ENCODE measurements around the gene HSPA1L. TPM values are rescaled to one million over a fixed set of nuclear protein-coding genes. Genes with fewer than 3 reads are reported as not detected.
"Not testable (repeated sequence)": the region's sequence is repeated elsewhere in the genome, so short reads cannot be mapped to it uniquely, and the experiment has no call there.

Gene HSPA1L
- total and polyA plus RNA-seq, 3 experiments from 2014 or later = 3.0 to 3.8 (median 3.5) TPM

DNA sequence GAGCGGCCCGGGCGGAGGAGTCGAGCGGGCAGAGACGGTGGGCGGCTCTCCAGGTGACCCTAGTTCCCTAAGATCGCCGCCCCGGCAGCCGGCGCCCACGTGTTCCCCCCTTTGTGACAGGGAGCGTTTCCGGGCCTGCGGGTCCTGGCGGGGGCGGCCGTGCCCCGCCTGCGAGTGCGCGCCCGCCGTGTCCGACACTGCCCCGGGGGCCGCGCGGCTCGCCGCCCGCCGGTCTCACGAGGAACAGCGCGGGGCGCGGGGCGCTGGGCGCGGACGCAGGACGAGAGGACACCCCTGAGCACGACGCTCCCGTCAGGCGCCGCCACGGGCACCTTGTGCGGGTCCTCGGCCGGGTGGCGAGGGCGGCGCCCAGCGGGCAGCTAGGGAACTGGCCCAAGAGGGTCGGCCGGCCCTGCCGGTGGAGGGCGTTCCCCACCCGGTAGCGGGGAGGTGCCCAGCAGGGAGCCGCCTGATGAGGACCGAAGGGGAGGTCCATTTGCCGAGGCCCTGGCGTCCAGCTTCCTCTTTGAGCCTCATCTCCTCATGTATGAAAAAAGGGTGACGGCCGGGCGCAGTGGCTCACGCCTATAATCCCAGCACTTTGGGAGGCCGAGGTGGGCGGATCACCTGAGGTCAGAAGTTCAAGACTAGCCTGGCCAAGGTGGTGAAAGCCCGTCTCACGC lies 19.3 kb downstream of the HSPA1L start, which contains the start of gene VARS1:
VARS1 (minus strand) TSS at position 137 of the 683 bp plus-strand sequence. CDS start 535 bp downstream, outside the sequence.
- peaks cover 46% of the 10 kb centered on the region for H3K4me1 ChIP-seq (ENCODE audit: insufficient read depth, low read length)
- no peaks in the 10 kb centered on the region for H3K9me3 ChIP-seq (ENCODE audit: low read length)
- peak; percentile 77 to 90 (median 84) for DNase-seq
- H3K36me3 ChIP-seq (ENCODE audit: insufficient read depth, low read length) = peaks cover 2% of the 10 kb centered on the region
- H3K27ac ChIP-seq (ENCODE audit: low read depth, low read length) = peak within 1 kb of the TSS; percentile 87
- Mint-ChIP-seq H3K4me3 (peak within 1 kb of the TSS; percentile 89 to 99 (median 94)), H3K9me3 (no peaks in the 10 kb centered on the region), H3K27ac (peak within 1 kb of the TSS; percentile 85 to 99 (median 98)), H3K27me3 (no peaks in the 10 kb centered on the region), H3K36me3 (peaks cover under 1 to 24% (median 2%) of the 10 kb centered on the region in 3 donors), H3K4me1 (peaks cover 34 to 59% (median 40%) of the 10 kb centered on the region in 3 donors)
- H3K27me3 ChIP-seq (ENCODE audit: insufficient read depth, low read length, poor library complexity, severe bottlenecking) = no peaks in the 10 kb centered on the region
- POLR2A ChIA-PET = interaction anchor here (0.6 to 1.8 kb wide), 11 partner anchors 11 to 396 kb away, joined by 3 to 18 read pairs (median 4); partner anchors contain the start of genes ABHD16A, HSPA1A, HSPA1B and HSPA1L
- CTCF ChIA-PET = interaction anchor here (0.7 to 3.5 kb wide), 12 partner anchors 11 to 144 kb away, joined by 3 to 21 read pairs (median 6); partner anchors contain the start of genes DDAH2, LSM2 and MSH5
- H3K4me3 ChIP-seq (ENCODE audit: low read length) = peak within 1 kb of the TSS; percentile 82

DNA sequence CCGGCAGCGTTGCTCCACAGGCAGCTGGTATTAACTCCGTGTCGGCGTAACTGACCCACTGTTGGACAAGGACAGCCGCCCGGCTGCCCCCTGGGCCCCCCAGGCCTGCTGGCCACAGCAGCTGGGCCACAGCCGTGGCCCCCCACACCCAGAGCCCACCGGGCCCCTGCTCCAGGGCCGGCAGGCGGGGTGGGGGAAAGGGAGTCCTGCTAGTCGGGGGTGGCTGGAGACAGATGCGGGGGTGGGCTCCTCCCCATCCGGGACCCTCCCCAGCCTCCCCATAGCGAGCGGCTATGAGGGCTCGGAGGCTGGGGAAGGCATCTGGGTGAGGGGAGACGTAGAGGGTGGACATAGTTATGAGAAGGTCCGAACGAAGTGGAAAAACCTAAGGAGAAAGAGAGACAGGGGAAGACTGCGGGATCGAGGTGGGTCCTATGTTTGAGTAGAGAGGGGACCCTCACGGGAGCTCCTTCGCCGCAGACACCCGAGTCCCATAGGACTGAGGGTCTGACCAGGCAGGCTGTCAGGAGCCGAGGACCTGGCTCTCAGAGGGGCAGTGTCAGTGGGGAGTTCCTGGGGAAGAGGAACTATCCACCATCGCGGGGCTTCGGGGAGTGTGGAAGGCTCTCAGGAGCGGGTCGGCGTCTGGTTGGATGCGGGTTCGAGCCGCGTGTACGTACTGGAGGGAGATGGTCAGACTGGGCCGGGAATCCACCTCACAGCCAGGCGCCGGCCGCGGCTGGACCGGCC lies 20.0 kb downstream of the HSPA1L start:
- Mint-ChIP-seq H3K9me3 (no peaks in the 10 kb centered on the region), H3K27me3 (no peaks in the 10 kb centered on the region), H3K4me3 (peak overlapping the region; percentile 89 to 99 (median 94)), H3K36me3 (peaks cover 3 to 28% (median 5%) of the 10 kb centered on the region in 3 donors), H3K4me1 (peaks cover 36 to 62% (median 40%) of the 10 kb centered on the region in 3 donors), H3K27ac (peak overlapping the region; percentile 65 to 99 (median 98))
- Histone ChIP-seq H3K27me3 (ENCODE audit: insufficient read depth, low read length, poor library complexity, severe bottlenecking) (no peaks in the 10 kb centered on the region), H3K4me1 (ENCODE audit: insufficient read depth, low read length) (peaks cover 46% of the 10 kb centered on the region), H3K27ac (ENCODE audit: low read depth, low read length) (peak overlapping the region; percentile 87), H3K36me3 (ENCODE audit: insufficient read depth, low read length) (peaks cover 4% of the 10 kb centered on the region), H3K4me3 (ENCODE audit: low read length) (peak overlapping the region; percentile 82), H3K9me3 (ENCODE audit: low read length) (no peaks in the 10 kb centered on the region)
- ChIA-PET CTCF (interaction anchor here (0.9 to 3.5 kb wide), 8 partner anchors 10 to 66 kb away, joined by 3 to 21 read pairs (median 12); partner anchors contain the start of genes DDAH2, LSM2 and MSH5), POLR2A (interaction anchor here (0.6 to 1.8 kb wide), 7 partner anchors 12 to 395 kb away, joined by 3 to 18 read pairs (median 4); partner anchors contain the start of genes ABHD16A, HSPA1B and LSM2)
- no peak for DNase-seq

DNA sequence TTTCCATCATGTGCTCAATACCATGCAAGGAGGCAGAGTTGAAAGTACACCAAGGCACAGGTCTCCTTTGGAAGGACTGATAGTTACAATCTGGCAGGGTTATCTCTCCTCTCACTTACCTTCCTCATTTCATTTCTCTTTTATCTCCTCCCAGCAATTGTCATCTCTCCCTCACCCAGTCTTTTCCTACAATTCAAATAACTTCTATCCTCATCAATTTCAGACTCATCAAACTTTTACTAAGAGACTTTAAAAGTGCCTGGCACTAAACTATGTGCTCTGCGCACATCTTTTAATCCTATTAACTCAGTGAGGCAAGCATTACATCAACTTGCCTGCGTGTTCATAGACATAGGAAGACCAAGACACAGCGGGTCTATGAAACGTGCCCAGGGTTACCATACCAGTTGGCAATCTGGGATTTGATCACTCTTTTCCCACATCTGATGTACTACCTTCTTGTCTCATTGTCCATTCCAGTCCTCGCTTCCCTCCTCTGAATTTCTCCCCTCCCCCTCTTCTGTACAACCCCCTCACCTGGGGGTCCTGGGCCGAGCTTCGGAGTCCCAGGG lies 20.7 kb downstream of the HSPA1L start:
- peaks cover 46% of the 10 kb centered on the region for H3K4me1 ChIP-seq (ENCODE audit: insufficient read depth, low read length)
- Mint-ChIP-seq H3K4me3 (peak overlapping the region; percentile 62 to 97 (median 94)), H3K36me3 (peaks cover 3 to 31% (median 5%) of the 10 kb centered on the region in 3 donors), H3K27me3 (no peaks in the 10 kb centered on the region), H3K27ac (peak overlapping the region; percentile 65 to 96 (median 88)), H3K4me1 (peaks cover 38 to 62% (median 40%) of the 10 kb centered on the region in 3 donors), H3K9me3 (no peaks in the 10 kb centered on the region)
- DNase-seq = no peak
- H3K27ac ChIP-seq (ENCODE audit: low read depth, low read length) = peak overlapping the region; percentile 87
- H3K36me3 ChIP-seq (ENCODE audit: insufficient read depth, low read length) = peaks cover 4% of the 10 kb centered on the region
- no peaks in the 10 kb centered on the region for H3K9me3 ChIP-seq (ENCODE audit: low read length)
- ChIA-PET CTCF (interaction anchor here (0.9 to 3.5 kb wide), 5 partner anchors 9 to 55 kb away, joined by 3 to 21 read pairs (median 13); partner anchors contain the start of genes LSM2 and MSH5), POLR2A (interaction anchor here (0.7 to 1.8 kb wide), 2 partner anchors 12 to 64 kb away, joined by 4 to 18 read pairs; partner anchors contain the start of gene LSM2)
- no peaks in the 10 kb centered on the region for H3K27me3 ChIP-seq (ENCODE audit: insufficient read depth, low read length, poor library complexity, severe bottlenecking)
- H3K4me3 ChIP-seq (ENCODE audit: low read length) = peak overlapping the region; percentile 82

DNA sequence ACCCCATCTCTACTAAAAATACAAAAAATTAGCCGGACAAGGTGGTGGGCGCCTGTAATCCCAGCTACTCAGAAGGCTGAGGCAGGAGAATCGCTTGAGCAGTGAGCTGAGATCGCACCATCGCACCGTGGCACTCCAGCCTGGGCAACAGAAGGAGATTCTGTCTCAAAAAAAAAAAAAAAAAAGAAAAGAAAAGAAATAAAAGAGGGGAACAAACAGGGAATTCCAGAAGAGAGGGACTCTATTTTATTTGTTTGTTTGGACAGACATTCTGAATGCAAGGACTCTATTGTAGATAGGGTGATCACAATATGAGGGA lies 21.2 kb downstream of the HSPA1L start:
- Mint-ChIP-seq H3K4me3 (peak overlapping the region; percentile 72 to 97 (median 94)), H3K4me1 (peaks cover 38 to 60% (median 40%) of the 10 kb centered on the region in 3 donors), H3K36me3 (peaks cover 3 to 35% (median 5%) of the 10 kb centered on the region in 3 donors), H3K27ac (peak overlapping the region; percentile 65 to 96 (median 88))
- H3K9me3 Mint-ChIP-seq; H3K9me3 ChIP-seq (ENCODE audit: low read length); H3K27me3 ChIP-seq (ENCODE audit: insufficient read depth, low read length, poor library complexity, severe bottlenecking); DNase-seq; POLR2A ChIA-PET; H3K36me3 ChIP-seq (ENCODE audit: insufficient read depth, low read length); H3K27me3 Mint-ChIP-seq: not testable (repeated sequence)
- peak overlapping the region; percentile 82 for H3K4me3 ChIP-seq (ENCODE audit: low read length)
- peaks cover 46% of the 10 kb centered on the region for H3K4me1 ChIP-seq (ENCODE audit: insufficient read depth, low read length)
- CTCF ChIA-PET = interaction anchor here (1.5 kb wide), 1 partner anchor 24 kb away, joined by 4 read pairs; no protein-coding TSS in a partner anchor
- peak overlapping the region; percentile 87 for H3K27ac ChIP-seq (ENCODE audit: low read depth, low read length)

DNA sequence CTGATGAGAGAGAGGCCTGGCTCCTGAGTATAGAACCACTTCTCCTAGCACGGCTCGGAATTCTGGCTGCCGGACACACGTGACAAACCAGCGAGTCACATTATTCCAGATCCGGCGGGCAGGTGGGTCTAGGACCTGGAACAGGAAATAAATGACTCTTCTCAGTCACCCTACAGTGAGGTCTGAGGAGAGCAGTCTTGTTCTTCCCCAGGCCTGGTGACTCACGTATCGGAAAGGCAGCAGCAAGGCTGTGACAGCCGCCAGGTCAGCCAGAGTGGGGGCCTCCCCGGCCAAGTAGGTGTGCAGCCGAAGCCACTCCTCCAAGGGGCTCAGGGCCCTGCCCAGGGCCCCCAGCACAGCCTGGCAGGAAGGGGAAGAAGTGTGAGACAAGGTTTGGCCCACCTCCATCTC lies 22.3 kb downstream of the HSPA1L start:
- H3K36me3 Mint-ChIP-seq = peaks cover 3 to 37% (median 5%) of the 10 kb centered on the region in 3 donors
- Histone ChIP-seq H3K27ac (ENCODE audit: low read depth, low read length) (no peak overlapping the region), H3K4me3 (ENCODE audit: low read length) (no peak overlapping the region), H3K36me3 (ENCODE audit: insufficient read depth, low read length) (peaks cover 4% of the 10 kb centered on the region), H3K4me1 (ENCODE audit: insufficient read depth, low read length) (peaks cover 39% of the 10 kb centered on the region), H3K9me3 (ENCODE audit: low read length) (no peaks in the 10 kb centered on the region), H3K27me3 (ENCODE audit: insufficient read depth, low read length, poor library complexity, severe bottlenecking) (no peaks in the 10 kb centered on the region)
- peaks cover 36 to 51% (median 39%) of the 10 kb centered on the region in 3 donors for H3K4me1 Mint-ChIP-seq
- no peaks in the 10 kb centered on the region for H3K27me3 Mint-ChIP-seq
- CTCF ChIA-PET = no interaction called here
- peak overlapping the region in 4 of 8 donors; percentile 11 to 69 (median 46) for H3K27ac Mint-ChIP-seq
- H3K9me3 Mint-ChIP-seq = no peaks in the 10 kb centered on the region
- POLR2A ChIA-PET = no interaction called here
- no peak for DNase-seq
- H3K4me3 Mint-ChIP-seq = peak overlapping the region in 1 of 7 donors; percentile 31

DNA sequence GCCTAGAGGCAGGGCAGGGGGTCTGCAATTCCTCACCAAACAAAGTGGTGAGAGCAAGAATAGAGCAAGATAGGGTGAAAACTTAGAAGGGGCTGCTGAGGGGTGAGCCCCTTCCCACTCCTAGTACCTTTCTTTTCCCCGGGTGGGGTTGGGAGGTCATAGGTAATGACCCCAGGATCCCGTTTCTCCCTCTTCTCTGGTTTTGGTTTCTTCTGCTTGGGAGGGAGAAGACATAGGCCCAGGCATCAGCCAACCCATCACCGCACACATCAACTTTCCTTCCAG lies 23.1 kb downstream of the HSPA1L start:
- H3K4me1 ChIP-seq (ENCODE audit: insufficient read depth, low read length) = peaks cover 32% of the 10 kb centered on the region
- CTCF ChIA-PET = interaction anchor here (1.2 to 2.1 kb wide), 4 partner anchors 13 to 54 kb away, joined by 3 to 5 read pairs (median 4); partner anchors contain the start of genes LSM2 and VWA7
- H3K9me3 Mint-ChIP-seq = no peaks in the 10 kb centered on the region
- peaks cover 28 to 44% (median 31%) of the 10 kb centered on the region in 3 donors for H3K4me1 Mint-ChIP-seq
- H3K4me3 ChIP-seq (ENCODE audit: low read length) = no peak overlapping the region
- POLR2A ChIA-PET = interaction anchor here (0.6 kb wide), 1 partner anchor 68 kb away, joined by 4 read pairs; no protein-coding TSS in a partner anchor
- H3K27me3 Mint-ChIP-seq = no peaks in the 10 kb centered on the region
- H3K4me3 Mint-ChIP-seq = peak overlapping the region in 1 of 7 donors; percentile 60
- peak overlapping the region in 1 of 8 donors; percentile 63 for H3K27ac Mint-ChIP-seq
- H3K36me3 ChIP-seq (ENCODE audit: insufficient read depth, low read length) = peaks cover 4% of the 10 kb centered on the region
- H3K9me3 ChIP-seq (ENCODE audit: low read length) = no peaks in the 10 kb centered on the region
- no peak overlapping the region for H3K27ac ChIP-seq (ENCODE audit: low read depth, low read length)
- H3K27me3 ChIP-seq (ENCODE audit: insufficient read depth, low read length, poor library complexity, severe bottlenecking) = no peaks in the 10 kb centered on the region
- H3K36me3 Mint-ChIP-seq = peaks cover 3 to 37% (median 5%) of the 10 kb centered on the region in 3 donors
- no peak for DNase-seq

DNA sequence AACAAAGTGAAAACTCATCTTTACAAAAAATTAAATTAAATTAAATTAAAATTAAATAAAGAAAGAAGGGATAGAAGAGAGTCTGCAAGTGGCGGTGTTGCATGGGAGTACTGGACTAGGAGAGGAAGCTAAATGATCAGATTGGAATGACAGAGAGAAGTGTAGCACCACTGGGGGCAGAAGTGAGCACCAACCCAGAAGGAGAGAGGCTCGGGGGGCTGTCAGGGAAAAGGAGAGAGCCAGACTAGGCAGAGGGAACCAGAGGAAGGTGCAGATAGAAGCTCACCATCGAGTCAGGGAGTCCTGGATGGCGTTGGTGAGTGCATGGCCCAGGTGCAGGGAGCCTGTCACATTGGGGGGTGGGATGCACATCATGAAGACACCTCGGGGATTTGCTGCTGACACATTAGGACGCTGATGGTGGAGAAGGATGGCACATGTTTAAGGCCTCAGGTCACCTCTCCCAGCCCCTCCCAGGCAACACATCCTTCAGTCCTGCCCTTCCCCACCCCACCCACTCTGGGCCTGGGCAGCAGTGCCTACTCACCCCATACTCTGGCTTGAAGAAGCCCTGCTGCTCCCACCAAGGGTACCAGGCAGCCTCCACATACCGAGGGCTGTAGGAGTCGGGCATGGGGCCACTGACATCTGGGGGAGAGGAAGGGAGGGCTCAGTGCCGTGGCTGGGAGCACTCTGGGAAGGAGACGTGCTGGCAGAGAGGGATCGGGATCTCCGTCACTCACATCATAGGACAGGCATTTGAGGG lies 23.6 kb downstream of the HSPA1L start:
- no peaks in the 10 kb centered on the region for H3K9me3 ChIP-seq (ENCODE audit: low read length)
- peak overlapping the region in 1 of 7 donors; percentile 65 for H3K4me3 Mint-ChIP-seq
- no peaks in the 10 kb centered on the region for H3K27me3 Mint-ChIP-seq
- H3K27me3 ChIP-seq (ENCODE audit: insufficient read depth, low read length, poor library complexity, severe bottlenecking) = no peaks in the 10 kb centered on the region
- peak overlapping the region in 7 of 8 donors; percentile 49 to 78 (median 64) for H3K27ac Mint-ChIP-seq
- no peaks in the 10 kb centered on the region for H3K9me3 Mint-ChIP-seq
- H3K4me1 ChIP-seq (ENCODE audit: insufficient read depth, low read length) = peaks cover 27% of the 10 kb centered on the region
- ChIA-PET POLR2A (interaction anchor here (0.6 kb wide), 2 partner anchors 58 to 67 kb away, joined by 3 to 4 read pairs; no protein-coding TSS in a partner anchor), CTCF (interaction anchor here (0.6 to 2.5 kb wide), 9 partner anchors 9 to 61 kb away, joined by 3 to 7 read pairs (median 4); partner anchors contain the start of genes HSPA1B, LSM2 and VWA7)
- no peak overlapping the region for H3K27ac ChIP-seq (ENCODE audit: low read depth, low read length)
- H3K36me3 ChIP-seq (ENCODE audit: insufficient read depth, low read length) = peaks cover 4% of the 10 kb centered on the region
- H3K4me3 ChIP-seq (ENCODE audit: low read length) = no peak overlapping the region
- peaks cover 3 to 38% (median 5%) of the 10 kb centered on the region in 3 donors for H3K36me3 Mint-ChIP-seq
- H3K4me1 Mint-ChIP-seq = peaks cover 25 to 39% (median 28%) of the 10 kb centered on the region in 3 donors
- peak in 1 of 5 donors; percentile 28 for DNase-seq
